Measurements from ENCODE around the gene ZMIZ2. TPM values are rescaled to one million over a fixed set of nuclear protein-coding genes. Genes with fewer than 3 reads are reported as not detected.
A peak's percentile ranks its signal among the peaks of the same experiment; 100 is the strongest.
"Not testable (repeated sequence)": the region's sequence is repeated elsewhere in the genome, so short reads cannot be mapped to it uniquely, and the experiment has no call there.

ZMIZ2 gene
- total RNA-seq, 1 donor from 2014 or later: 9.6 TPM

GRCh38 chr7:44774486-44774885, 25.8 kb downstream of the ZMIZ2 start:
- DNase-seq: not testable (repeated sequence)

GRCh38 chr7:44775383-44776107, 26.9 kb downstream of the ZMIZ2 start:
- no peak for DNase-seq

DNA sequence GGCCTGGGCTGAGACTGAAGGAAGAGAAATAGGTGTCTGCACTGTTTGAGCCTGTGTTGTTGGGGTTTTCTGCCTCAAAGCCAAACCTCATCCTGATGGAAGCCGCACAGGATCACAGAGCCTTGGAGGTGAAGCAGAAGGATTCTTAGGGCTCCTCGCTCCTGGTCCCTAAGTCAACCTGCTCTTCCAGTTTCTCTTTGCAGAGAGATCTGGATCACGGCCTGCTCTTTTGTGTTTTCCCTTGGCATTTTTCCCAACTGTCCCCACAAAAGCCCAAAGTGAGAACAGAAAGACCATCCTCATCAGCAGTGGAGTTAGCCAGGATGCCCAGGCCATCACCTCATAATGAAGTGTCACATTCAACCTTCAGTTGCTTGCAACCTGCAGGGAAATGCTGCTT, 27.6 kb downstream of the ZMIZ2 start:
- DNase-seq: no peak

- no peak for DNase-seq
Measured at GRCh38 chr7:44782460-44782859, 33.8 kb downstream of the ZMIZ2 start.

- DNase-seq: no peak
Measured at GRCh38 chr7:44783407-44783806, 34.8 kb downstream of the ZMIZ2 start.

GRCh38 chr7:44784364-44784763, 35.7 kb downstream of the ZMIZ2 start:
- no peak for DNase-seq

- DNase-seq: not testable (repeated sequence)
Measured at GRCh38 chr7:44785218-44785617, 36.6 kb downstream of the ZMIZ2 start.

- no peak for DNase-seq
Measured at GRCh38 chr7:44787041-44787440, 38.4 kb downstream of the ZMIZ2 start.

- no peak for DNase-seq
Measured at GRCh38 chr7:44787762-44788161, 39.1 kb downstream of the ZMIZ2 start.

DNA sequence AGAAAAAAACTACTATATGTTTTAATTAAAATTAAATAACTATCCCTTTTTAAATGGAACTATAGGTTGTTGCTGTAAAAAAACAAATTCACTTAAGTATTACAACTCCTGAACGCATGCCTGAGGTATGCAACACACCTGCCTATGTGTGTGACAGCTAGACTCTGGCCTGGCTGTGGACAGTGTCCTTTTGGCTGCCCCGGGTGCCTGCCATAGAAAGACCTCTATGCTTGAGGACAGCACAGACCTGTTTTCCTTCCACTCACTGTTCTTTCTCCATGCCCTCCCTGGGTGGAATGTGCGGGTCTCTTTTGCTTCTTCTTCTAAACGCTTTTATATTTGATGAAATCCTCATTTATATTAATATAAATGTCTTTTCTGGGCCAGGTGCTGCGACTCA, 41.3 kb downstream of the ZMIZ2 start:
- no peak for DNase-seq

DNA sequence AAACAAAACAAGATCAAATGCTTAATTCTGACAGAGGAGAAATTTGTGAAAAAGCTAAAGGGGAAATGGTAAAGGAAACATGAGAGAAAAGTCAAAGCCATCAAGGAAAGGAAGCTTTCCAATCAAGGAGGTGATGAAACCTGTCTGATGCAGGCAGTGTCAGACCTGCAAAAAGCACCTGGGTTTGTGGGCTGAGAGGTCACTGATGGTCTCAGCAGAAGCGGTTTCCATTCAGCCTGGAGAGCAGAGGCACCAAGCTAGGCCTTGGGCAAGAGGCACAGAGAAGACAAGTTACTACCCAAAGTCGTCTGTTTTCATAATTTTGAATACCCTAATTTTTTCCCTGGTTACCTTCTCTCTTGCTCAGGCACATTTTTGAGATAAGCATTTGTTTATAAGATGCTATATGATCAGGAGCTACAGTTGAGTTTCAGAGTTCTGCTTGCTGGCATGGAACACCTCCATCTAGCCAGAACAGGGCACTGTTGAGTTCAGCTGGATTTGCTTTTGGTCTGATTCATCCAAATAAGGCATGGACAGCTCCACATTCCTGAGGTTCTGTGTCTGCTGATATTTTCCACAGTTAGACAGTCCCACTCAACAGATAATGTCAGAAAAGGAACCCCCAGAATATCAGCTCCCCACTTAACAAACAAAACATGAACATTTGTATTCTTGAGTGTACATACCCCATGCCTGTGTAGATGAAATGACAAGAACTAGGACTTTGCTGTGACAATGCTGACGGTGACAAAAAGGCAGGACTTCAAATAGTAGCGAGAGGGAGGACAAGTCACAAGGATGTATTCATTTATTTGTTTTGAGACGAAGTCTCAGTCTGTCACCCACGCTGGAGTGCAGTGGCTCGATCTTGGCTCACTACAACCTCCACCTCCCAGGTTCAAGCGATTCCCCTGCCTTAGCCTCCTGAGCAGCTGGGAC, 42.9 kb downstream of the ZMIZ2 start:
- no peak for DNase-seq

DNA sequence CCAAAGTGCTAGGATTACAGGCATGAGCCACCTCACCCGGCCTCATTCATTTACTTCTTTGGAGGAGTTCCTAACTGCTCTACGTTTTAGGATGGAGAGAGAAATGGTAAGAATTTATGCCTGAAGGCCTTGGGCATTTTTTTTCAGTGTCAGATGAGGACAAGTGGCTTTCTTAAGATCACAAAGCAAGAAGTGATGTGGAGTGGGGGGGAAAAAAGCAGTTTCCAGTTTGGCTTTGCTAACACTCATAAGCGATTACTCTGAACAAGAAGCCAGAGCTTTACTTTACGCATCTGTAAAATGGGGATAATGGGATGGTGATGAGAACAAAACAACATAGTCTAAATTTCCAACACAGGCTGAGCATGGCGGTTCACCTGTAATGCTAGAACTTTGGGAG, 45.3 kb downstream of the ZMIZ2 start:
- no peak for DNase-seq

DNA sequence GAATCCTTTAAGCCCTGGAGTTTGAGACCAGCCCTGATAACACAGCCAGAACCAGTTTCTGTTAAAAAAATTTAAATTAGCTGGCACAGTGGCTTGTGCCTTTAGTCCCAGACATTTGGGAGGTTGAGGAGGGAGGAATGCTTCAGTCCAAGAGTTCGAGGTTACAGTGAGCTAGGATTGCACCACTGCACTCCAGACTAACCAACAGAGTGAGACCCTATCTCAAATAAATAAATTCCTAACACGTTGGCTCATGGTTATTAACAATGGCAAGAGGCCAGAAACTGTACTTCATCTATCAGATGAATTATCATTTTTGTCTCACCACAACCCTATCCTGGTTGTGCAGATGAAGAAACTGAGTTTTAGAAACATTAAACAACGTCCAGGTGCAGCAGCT, 45.7 kb downstream of the ZMIZ2 start:
- DNase-seq: no peak

- no peak for DNase-seq
Measured at GRCh38 chr7:44796034-44796503, 47.4 kb downstream of the ZMIZ2 start.

GRCh38 chr7:44796504-44797328, 48.1 kb downstream of the ZMIZ2 start, which contains the start of gene PPIA:
PPIA (plus strand) TSS chr7:44796681; CDS start chr7:44796725, 44 bp downstream.
- peak; percentile 99 for DNase-seq

DNA sequence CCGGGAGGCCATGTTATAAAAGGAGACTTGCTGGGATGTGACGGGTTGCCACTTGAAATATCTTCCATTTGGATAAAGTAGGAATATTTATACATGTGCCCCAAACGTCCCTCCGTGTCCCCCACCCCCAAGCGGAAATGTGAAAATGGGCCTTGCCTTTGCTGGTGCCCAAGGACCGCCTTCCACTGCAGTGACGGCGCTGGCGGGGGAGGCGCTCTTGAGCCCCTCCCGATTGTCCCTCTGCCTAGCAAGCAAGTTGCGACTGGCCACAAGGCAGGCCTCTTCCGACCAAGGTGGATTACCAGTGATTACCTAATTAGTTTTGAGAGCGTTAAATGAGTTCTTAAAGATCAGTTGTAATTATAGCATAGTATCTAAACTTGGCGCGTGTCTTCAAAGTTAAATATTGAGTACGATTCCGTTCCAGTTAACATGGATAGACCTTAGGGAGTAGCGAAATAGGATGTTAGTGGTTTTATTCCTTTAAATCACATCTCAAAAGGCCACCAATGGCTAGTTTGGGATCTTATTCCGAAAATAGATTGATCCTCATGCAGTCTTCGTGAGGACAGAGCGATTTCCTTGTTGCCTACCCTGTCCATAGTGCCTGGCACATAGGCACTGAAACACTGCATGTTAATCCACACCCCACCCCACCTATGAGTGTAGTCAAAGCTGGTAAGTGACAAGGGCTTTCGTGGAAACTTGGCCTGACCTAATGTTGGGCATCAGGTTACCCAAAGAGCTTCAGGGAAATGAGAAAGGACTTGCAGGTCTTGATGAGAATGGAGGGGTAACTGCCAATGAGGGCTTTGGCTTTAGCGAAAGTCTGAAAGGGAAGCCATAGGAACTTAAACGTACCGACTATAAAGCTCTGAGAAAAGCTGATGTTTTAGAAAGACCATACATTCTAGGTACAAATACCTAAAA, 48.9 kb downstream of the ZMIZ2 start:
- DNase-seq: peak; percentile 96

DNA sequence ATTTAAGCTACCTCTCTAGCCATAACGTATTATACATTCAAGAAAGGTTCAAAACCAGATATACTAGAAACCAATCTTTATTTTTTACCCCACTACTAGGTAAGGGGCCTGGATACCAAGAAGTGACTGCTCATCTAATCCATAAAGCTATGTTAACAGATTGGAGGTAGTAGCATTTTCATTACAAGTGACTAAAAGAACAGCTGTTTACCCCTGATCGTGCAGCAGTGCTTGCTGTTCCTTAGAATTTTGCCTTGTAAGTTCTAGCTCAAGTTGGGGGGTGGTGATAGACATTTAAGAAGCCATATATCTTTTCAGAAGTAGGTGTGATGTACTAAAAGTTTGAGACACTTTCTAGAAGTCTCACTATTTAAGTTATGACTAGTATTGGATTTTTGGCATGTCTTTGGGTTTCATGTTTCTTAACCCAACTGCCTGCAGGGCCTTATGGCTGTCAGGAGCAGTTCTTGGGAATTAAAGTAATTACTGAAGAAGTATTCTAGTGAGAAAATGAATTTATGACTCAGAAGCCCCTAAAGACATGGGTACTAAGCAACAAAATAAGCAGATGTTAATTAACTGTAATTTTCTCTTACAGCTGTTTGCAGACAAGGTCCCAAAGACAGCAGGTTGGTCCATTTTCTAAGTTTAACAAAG, 50.1 kb downstream of the ZMIZ2 start:
- no peak for DNase-seq

GRCh38 chr7:44799939-44800338, 51.3 kb downstream of the ZMIZ2 start:
- no peak for DNase-seq

DNA sequence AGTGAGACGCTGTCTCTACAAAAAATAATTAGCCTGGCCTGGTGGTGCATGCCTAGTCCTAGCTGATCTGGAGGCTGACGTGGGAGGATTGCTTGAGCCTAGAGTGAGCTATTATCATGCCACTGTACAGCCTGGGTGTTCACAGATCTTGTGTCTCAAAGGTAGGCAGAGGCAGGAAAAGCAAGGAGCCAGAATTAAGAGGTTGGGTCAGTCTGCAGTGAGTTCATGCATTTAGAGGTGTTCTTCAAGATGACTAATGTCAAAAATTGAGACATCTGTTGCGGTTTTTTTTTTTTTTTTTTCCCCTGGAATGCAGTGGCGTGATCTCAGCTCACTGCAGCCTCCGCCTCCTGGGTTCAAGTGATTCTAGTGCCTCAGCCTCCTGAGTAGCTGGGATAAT, 53.2 kb downstream of the ZMIZ2 start:
- DNase-seq: no peak

GRCh38 chr7:44802418-44803025, 53.9 kb downstream of the ZMIZ2 start:
- DNase-seq: no peak

All from tongue (tissue), 2 donors.